ENCODE results near the gene ATAD3A. TPM values are rescaled to one million over a fixed set of nuclear protein-coding genes. Genes with fewer than 3 reads are reported as not detected.
"Not testable (repeated sequence)": the region's sequence is repeated elsewhere in the genome, so short reads cannot be mapped to it uniquely, and the experiment has no call there.

The ATAD3A gene
- total RNA-seq, 1 donor from 2014 or later = 51.9 TPM

DNA sequence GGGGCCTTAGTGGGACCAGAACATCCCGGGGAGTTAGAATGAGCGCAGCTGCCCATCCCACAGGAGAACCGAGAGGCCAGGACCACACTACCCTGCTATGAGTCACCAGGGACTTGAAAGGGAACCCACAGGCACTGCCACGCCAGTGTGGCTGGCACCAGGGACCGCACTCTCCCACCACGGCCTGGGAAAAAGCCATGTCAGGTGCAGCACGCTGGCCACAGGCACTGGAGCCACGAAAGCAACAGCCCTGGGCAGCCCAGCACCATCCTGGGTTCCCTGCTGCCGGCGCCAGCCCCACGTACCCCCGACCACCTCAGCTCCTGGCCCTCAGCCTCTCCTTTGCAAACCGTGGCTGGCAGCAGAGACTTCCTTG lies 42.6 kb downstream of the ATAD3A start:
- intact Hi-C loops (cut with micrococcal nuclease) = no loop called here

DNA sequence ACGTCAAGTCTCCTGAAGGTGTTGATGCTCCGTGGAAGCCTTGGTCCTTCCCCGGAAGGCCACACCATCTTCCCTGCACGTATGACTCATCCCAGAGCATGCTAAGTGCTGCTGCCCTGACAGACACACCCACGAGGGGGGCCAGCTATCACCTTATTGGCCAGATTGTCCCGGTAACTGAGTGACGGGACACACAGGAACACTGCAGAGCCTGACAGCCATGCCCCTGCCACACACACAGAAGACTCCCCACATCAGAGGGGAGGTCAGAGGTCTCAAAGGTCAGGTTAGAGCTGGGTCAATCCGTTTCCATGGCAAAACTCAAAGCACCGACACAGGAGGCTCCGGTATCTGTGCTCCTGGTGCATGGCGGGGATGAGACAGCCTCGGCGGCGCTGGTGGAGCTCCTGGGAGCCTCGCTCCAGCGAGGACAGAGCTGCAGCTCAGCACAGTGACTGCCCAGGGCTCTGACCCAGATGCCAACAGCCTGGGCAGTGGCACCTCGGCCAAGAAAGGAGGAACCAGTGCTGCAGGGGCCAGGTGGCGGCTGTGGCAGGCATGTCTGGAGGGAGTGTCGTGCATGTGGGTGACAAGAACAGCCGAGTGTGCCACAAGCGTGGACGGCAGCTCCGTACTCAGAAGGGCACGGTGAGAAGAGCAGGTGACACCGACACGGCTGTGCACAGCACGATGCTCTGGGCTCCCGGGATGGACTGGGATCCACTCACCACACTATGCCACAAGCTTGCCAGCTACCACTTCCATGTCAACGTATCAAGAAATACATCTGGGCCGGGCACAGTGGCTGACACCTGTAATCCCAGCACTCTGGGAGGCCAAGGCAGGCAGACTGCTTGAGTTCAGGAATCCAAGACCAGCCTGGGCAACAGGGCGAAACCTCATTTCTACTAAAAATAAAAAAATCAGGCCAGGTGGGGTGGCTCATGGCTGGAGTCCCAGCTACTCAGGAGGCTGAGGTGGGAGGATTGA lies 43.3 kb downstream of the ATAD3A start:
- intact Hi-C loops (cut with micrococcal nuclease) = no loop called here

DNA sequence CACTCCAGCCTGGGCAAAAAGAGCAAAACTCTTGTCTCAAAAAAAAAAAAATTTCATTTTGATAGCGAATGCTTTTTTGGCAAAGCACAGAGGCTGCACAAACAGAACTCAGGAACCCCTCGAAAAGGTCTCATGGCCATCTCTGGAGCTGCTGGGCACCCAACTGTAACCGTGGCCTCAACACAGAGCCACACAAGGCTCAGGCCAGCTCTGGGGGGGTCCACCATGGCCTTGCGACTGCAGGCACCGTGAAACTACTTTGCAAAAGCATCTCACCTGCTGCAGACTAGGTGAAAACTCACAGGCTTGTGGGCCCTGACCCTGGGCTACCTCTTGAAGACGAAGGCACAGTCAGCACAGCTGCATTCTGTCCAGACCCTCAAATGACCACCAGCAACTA lies 44.5 kb downstream of the ATAD3A start:
- intact Hi-C loops (cut with micrococcal nuclease) = no loop called here

DNA sequence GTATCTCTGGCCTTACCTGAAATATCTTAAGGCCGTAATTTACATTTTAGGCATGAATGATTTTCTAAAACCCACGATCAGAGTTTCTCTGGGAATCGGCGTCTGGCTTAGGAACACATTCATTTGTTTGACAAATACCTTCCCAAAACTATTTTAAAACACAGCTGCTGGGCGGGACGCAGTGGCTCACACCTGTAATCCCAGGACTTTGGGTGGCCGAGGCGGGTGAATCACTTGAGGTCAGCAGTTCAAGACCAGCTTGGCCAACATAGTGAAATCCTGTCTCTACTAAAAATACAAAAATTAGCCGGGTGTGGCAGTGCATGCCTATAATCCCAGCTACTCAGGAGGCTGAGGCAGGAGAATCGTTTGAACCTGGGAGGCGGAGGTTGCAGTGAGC lies 45.0 kb downstream of the ATAD3A start:
- intact Hi-C loops (cut with micrococcal nuclease) = not testable (repeated sequence)

GRCh38 chr1:1557688-1558087 lies 45.7 kb downstream of the ATAD3A start:
- intact Hi-C loops (cut with micrococcal nuclease) = not testable (repeated sequence)

- intact Hi-C loops (cut with micrococcal nuclease) = no loop called here
Measured at GRCh38 chr1:1558591-1558990, 46.6 kb downstream of the ATAD3A start.

DNA sequence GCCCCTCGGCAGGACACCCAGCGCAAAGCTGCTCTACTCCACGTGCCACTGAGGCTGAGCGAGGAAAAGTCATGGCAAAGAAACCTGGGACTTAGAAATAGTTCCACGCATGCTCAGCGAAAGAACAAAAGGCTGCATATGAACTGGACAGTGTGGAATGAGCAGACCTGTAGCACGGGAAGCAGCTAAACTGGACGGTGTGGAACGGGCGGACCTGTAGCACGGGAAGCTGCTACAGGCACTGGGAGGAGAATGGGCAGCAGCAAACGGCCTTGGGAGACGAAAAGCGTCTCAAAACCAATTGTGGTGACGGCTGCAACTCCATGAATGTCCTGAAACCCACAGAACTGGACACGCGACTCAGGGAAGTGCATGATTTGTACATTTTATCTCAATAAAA lies 47.1 kb downstream of the ATAD3A start:
- intact Hi-C loops (cut with micrococcal nuclease) = no loop called here

DNA sequence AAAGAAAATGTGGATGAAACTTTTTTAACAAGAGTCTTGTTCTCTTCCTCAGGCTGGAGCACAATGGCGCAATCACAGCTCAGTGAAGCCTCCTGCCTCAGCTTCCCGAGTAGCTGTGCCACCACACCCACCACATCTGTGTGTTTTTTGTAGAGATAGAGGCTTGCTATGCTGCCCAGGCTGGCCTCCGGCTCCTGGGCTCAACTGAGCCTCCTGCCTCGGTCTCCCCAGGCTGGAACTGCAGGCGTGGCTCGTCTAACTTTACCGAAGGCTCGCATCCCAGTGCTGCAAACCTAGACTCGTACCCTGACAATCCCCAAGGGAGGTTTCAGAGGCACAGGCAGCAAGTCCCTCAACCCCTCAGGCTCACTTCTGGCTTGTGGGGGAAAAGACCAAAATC lies 48.2 kb downstream of the ATAD3A start:
- intact Hi-C loops (cut with micrococcal nuclease) = no loop called here

DNA sequence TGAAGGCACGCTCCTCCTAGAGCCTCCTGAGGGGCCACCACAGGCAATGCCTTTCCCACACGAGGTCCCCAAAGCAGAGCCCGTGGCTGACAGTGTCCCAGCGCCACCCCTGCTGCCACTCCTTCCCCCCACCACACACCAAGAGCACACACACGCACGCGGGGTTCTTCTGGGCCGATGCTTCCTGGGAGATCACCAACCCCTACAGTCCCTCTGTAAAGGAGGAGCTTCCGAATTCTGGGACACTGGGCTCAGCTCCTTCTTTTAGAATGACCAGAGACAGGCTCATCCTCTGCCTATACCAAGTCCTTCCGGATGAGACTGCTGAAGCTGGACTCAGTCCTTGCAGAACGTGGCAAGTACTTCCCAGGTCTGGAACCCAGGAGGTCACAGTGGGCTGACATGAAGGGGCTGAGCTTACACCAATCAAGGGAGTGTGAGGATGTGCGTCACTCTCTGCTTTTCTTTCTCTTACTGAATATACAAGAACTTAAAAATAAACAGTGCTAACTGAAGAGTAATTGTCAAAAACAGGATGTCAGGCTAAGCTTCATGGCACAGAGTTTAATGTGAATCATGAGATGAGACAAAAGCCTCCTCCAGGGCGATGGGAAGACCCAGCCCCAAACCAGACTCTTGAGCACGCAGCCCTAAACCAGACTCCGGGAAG lies 50.0 kb downstream of the ATAD3A start:
- intact Hi-C loops (cut with micrococcal nuclease) = no loop called here

- intact Hi-C loops (cut with micrococcal nuclease) = no loop called here
Measured at GRCh38 chr1:1562556-1563195, 50.7 kb downstream of the ATAD3A start.

DNA sequence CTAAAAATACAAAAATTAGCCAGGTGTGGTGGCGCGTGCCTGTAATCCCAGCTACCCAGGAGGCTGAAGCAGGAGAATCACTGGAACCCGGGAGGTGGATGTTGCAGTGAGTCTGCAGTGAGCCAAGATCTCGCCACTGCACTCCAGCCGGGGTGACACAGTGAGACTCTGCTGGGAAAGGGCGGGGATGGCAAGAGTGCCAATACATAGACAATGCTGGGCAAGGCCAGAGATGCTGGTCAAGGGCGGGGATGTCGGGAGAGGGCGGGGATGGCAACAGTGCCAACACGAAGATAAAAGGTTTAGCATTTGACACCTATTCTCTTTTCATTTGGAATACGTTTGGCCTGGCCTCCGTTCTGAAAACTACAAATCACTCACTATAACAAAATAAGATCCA lies 51.7 kb downstream of the ATAD3A start:
- intact Hi-C loops (cut with micrococcal nuclease) = no loop called here

- intact Hi-C loops (cut with micrococcal nuclease) = no loop called here
Measured at GRCh38 chr1:1564268-1564667, 52.3 kb downstream of the ATAD3A start.

- intact Hi-C loops (cut with micrococcal nuclease) = no loop called here
Measured at GRCh38 chr1:1565340-1565739, 53.4 kb downstream of the ATAD3A start.

GRCh38 chr1:1567152-1567875 lies 55.4 kb downstream of the ATAD3A start:
- intact Hi-C loops (cut with micrococcal nuclease) = no loop called here

DNA sequence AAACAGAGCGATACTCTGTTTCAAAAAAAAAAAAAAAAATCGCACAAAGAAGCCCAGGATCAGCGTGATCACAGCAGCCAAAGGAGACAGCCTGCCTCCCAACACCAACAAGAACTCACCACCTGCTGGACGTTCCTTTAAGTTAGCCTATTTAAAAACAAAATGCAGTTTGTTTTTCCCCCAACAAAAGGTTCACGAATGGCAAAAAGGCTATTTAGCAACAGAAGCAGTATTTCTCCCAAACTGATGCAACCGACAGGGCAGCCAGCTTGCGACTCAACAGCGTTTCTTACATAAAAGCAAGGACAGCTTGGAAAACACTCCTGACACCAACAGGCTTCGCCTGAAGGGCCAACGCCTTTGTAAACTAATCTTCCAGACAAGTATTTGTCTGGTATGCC lies 55.9 kb downstream of the ATAD3A start:
- intact Hi-C loops (cut with micrococcal nuclease) = no loop called here

- intact Hi-C loops (cut with micrococcal nuclease) = no loop called here
Measured at GRCh38 chr1:1569341-1569740, 57.4 kb downstream of the ATAD3A start.

DNA sequence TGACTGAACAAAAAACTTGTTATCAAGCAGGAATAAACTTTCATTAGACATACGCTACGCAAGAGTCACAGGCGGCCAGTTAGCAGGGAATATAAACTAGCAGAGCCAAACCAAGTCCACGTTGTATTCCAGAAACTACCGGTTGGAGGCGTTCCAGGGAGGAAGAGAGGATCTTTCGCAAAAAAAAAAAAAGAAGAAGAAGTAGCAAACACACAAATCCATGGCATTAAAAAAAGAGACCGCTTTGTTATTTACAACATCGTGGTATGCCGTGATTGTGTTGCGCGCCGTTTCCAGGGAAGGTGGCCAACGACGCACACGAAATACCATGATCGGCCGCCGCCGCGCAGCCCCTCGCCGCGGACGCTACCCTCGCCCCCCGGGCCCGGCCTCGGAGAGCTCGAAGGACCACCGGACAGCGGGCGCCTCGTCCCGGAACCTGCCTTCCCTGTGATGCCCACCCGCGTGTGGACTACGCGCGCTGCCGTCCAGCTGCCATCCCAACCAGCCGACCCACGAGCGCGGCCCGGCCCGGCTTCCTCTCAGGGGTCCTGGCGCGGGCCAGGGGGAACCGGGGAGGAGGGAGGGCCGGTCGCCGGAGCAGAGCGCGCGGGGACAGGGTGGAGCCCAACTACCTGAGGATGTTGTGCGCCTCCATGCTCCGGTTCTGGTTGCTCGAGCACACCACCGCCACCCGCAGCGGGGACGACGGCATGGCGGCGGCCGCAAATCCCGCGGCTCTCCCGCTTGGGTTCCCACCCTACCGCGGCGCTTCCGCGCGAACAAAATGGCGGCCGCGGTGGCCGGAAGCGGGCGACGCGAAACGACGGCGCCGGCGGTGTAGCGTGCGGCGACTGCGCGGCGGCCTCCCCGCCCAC lies 62.1 kb downstream of the ATAD3A start:
- intact Hi-C loops (cut with micrococcal nuclease) = loop anchor here (1.0 to 10.0 kb wide), 3 partner anchors 41 to 331 kb away; partner anchors contain the start of genes ATAD3A and MIB2

DNA sequence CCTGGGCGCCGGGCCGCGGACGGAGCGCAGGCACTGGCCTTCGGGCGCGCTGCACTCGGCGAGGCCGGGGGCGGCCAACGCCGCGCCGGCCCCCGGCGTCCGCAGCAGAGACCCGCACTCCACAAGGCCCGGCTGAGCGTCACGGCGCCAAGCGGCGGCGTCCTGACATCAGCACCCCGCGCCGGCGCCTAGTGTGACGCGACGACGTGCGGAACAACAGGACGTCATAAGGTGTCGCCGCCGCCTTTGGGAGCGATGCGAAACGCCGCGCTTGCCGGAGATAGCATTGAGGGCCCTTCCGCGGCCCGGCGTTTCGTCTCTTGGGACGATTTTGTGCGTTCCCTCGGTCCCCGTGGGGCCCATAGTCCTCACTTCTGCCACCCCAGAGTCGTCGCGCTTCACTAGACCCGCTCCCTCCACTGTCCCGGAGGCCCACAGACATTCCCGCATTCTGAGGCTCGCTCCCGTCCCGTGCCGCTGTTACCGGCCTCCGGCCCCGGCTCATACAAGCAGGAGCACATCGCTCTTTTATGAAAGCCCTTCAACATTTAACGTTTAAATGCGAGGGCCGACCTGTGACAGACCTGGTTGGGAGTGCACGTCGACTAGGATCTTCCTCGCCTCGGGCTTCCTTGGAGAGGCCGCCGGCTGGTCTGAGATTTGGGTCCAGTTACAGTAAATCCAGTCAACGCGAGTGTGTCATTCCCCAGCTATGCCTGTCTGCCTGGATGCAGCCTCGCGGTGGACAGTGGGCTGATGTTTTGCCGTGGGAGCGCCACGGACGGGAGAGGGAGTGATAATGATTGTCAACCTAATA lies 63.0 kb downstream of the ATAD3A start, which contains the start of gene SSU72:
TSS of gene SSU72 (minus strand) at position 143 of the 817 bp plus-strand sequence. CDS start 306 bp downstream, outside the sequence.
- intact Hi-C loops (cut with micrococcal nuclease) = loop anchor here (1.0 to 10.0 kb wide), 3 partner anchors 40 to 330 kb away; partner anchors contain the start of genes ATAD3A and MIB2

- intact Hi-C loops (cut with micrococcal nuclease) = loop anchor here (10.0 kb wide), 1 partner anchor 327 kb away; no protein-coding TSS in a partner anchor
Measured at GRCh38 chr1:1577367-1578011, 65.5 kb downstream of the ATAD3A start.

Data from T-helper 2 cell treated with Interferon-gamma antibody and Interleukin-4, amounts not matched to agents 100 ng/mL and 5 ng/mL, for 36 hours (primary cell).